Keratinocyte (primary cell): ENCODE data around the gene ALK.

Experiments used
- EZH2 ChIP-seq: IDR thresholded peaks from one replicate; pipeline ENCODE4 v1.6.1; 2012; ENCODE audit warnings: inconsistent platforms, mild to moderate bottlenecking, low read length, moderate library complexity
- TF ChIP-seq, protein P1 (sequence below), 3 experiments: IDR thresholded peaks in 1 of 3; conservative IDR thresholded peaks in 1 of 3; optimal IDR thresholded peaks in 1 of 3; 2 replicates in 2 of 3; 3 replicates in 1 of 3; pipeline versions ENCODE3 to v1.5.1; 2011; ENCODE audit warnings: low read length in 3 of 3, mild to moderate bottlenecking in 3 of 3, moderate library complexity in 2 of 3, control low read depth in 1 of 3, inconsistent platforms in 1 of 3; ENCODE audit not compliant: insufficient read depth in 2 of 3; ENCODE audit errors: extremely low read depth in 1 of 3

DNA sequence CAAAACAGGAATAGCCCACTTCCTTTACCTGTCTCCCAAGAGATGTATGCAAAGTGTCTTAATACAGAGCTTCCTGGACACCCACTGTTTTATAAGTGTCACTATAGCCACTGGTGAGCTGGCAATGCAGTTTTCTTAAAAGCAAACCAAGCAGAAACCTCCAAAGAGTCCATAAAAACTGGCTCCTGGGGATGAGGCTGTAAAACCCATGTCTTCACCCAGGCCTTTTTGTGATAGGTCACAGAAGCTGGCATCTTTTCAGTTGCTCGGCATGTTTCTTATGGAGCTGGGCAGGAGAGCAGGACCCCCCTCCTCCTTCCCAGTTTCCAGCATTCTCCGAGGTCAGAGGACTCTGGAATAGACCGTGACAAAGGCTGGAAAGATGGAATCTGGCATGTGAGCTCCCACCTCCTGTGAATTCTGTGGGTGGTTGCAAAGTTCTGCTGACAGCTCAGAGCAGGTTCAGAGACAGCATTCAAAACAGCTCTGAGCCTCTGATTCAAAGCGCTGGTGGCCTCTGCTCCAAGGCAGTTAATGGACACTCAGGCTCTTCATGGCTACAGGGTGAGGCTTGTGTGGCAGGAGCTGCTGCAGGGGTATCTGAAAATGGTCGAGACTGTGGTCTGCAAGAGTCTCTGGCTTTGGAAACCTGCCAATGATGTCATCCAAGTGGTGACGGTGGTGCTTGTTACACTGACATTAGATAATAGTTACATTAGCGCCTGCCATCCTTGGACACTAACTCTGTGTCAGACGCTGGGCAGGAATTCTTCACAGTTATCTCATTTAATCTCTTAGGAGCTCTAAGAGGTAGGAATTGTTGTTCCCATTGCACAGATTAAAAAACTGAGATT, 522.8 kb downstream of the ALK start:
- TF ChIP-seq, protein P1, sequence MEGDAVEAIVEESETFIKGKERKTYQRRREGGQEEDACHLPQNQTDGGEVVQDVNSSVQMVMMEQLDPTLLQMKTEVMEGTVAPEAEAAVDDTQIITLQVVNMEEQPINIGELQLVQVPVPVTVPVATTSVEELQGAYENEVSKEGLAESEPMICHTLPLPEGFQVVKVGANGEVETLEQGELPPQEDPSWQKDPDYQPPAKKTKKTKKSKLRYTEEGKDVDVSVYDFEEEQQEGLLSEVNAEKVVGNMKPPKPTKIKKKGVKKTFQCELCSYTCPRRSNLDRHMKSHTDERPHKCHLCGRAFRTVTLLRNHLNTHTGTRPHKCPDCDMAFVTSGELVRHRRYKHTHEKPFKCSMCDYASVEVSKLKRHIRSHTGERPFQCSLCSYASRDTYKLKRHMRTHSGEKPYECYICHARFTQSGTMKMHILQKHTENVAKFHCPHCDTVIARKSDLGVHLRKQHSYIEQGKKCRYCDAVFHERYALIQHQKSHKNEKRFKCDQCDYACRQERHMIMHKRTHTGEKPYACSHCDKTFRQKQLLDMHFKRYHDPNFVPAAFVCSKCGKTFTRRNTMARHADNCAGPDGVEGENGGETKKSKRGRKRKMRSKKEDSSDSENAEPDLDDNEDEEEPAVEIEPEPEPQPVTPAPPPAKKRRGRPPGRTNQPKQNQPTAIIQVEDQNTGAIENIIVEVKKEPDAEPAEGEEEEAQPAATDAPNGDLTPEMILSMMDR (optimal IDR thresholded peaks at IDR 0.05 in 1 of 3, IDR thresholded peaks at IDR 0.05 in 1 of 3, conservative IDR thresholded peaks at IDR 0.05 in 1 of 3; ENCODE audit: extremely low read depth in 1 of 3, insufficient read depth in 2 of 3, low read length in 3 of 3) = no peak
- TF ChIP-seq EZH2 = no peak
